GM23338 (cell line): ENCODE data around the gene KXD1. TPM values are rescaled to one million over a fixed set of nuclear protein-coding genes. Genes with fewer than 3 reads are reported as not detected.

Experiments
- ATAC-seq: fragments of 200-7000 bp; cut with Tn5 transposase; 3 replicates; pipeline ENCODE4 v1.9.1; 2020
- DNase-seq: peaks from one replicate; pipeline ENCODE4 v3.0.0-alpha.2; 2015; ENCODE audit warnings: low spot score
- H2AFZ ChIP-seq: fragments of 200-600 bp; sonication (generic); 2 replicates; pipeline ENCODE4 v1.8.0; 2016; ENCODE audit warnings: antibody characterized with exemption, mild to moderate bottlenecking, moderate library complexity
- H3F3A ChIP-seq: fragments of 200-600 bp; sonication (generic); replicated peaks from 2 replicates; pipeline ENCODE4 v1.8.0; 2017; ENCODE audit warnings: antibody characterized with exemption, mixed run types, low read depth
- H3K27ac ChIP-seq: fragments of 200-600 bp; sonication (generic); 2 replicates; pipeline ENCODE4 v1.6.1; 2016; ENCODE audit warnings: low read depth
- H3K27me3 ChIP-seq: fragments of 200-600 bp; sonication (generic); 2 replicates; pipeline ENCODE4 v1.8.0; 2016; ENCODE audit warnings: mild to moderate bottlenecking, mixed run types, moderate library complexity; ENCODE audit not compliant: insufficient read depth
- H3K36me3 ChIP-seq: fragments of 200-600 bp; sonication (generic); 2 replicates; pipeline ENCODE4 v1.8.0; 2016; ENCODE audit warnings: mild to moderate bottlenecking; ENCODE audit not compliant: insufficient read depth
- H3K4me1 ChIP-seq: fragments of 200-600 bp; sonication (generic); 2 replicates; pipeline ENCODE4 v1.8.0; 2016; ENCODE audit warnings: mild to moderate bottlenecking, moderate library complexity; ENCODE audit not compliant: insufficient read depth
- H3K4me2 ChIP-seq: fragments of 200-600 bp; sonication (generic); 2 replicates; pipeline ENCODE4 v1.7.1; 2017; ENCODE audit warnings: mixed run types
- H3K4me3 ChIP-seq: fragments of 200-600 bp; sonication (generic); 2 replicates; pipeline ENCODE4 v1.6.1; 2016; ENCODE audit warnings: mixed run types
- H3K79me2 ChIP-seq: fragments of 200-600 bp; sonication (generic); replicated peaks from 2 replicates; pipeline ENCODE4 v1.8.0; 2017; ENCODE audit warnings: mild to moderate bottlenecking; ENCODE audit not compliant: insufficient read depth
- H3K9me2 ChIP-seq: fragments of 200-600 bp; sonication (generic); 2 replicates; pipeline ENCODE4 v1.8.0; 2017; ENCODE audit not compliant: insufficient read depth
- H4K20me1 ChIP-seq: fragments of 200-600 bp; sonication (generic); replicated peaks from 2 replicates; pipeline ENCODE4 v1.8.0; 2017; ENCODE audit warnings: mild to moderate bottlenecking; ENCODE audit not compliant: insufficient read depth
- H3K27ac Mint-ChIP-seq: 2 replicates; pipeline ENCODE4 v1.8.0; 2020; ENCODE audit warnings: inconsistent platforms, mild to moderate bottlenecking, moderate library complexity, mixed read lengths
- H3K27me3 Mint-ChIP-seq: 3 replicates; pipeline ENCODE4 v1.8.0; 2022; ENCODE audit warnings: low read depth, mild to moderate bottlenecking, moderate library complexity, mixed read lengths, inconsistent platforms; ENCODE audit not compliant: insufficient read depth, poor library complexity
- H3K36me3 Mint-ChIP-seq: 3 replicates; pipeline ENCODE4 v1.8.0; 2021; ENCODE audit warnings: low read depth, mild to moderate bottlenecking, inconsistent platforms, moderate library complexity, mixed read lengths
- H3K4me1 Mint-ChIP-seq: 3 replicates; pipeline ENCODE4 v1.8.0; 2020; ENCODE audit warnings: mild to moderate bottlenecking, inconsistent platforms, mixed read lengths
- H3K4me3 Mint-ChIP-seq: 3 replicates; pipeline ENCODE4 v1.8.0; 2021; ENCODE audit warnings: moderate library complexity, mild to moderate bottlenecking, inconsistent platforms, mixed read lengths
- H3K9me3 Mint-ChIP-seq: 3 replicates; pipeline ENCODE4 v1.8.0; 2020; ENCODE audit warnings: moderate library complexity, mild to moderate bottlenecking, inconsistent platforms, mixed read lengths
- CTCF ChIP-seq, 2 experiments: fragments of 200-600 bp in 1 of 2; sonication (generic) in 1 of 2; conservative IDR thresholded peaks; 2 replicates each; pipeline versions ENCODE4 v1.5.1 to v1.6.1; 2016 to 2017; ENCODE audit warnings: antibody characterized with exemption in 2 of 2, low read depth in 2 of 2, mild to moderate bottlenecking in 2 of 2, moderate library complexity in 1 of 2
- NANOG ChIP-seq: IDR thresholded peaks from 2 replicates; pipeline ENCODE4 v1.6.1; 2016; ENCODE audit warnings: antibody characterized with exemption, borderline replicate concordance
- POLR2AphosphoS5 ChIP-seq: IDR thresholded peaks from 2 replicates; pipeline ENCODE4 v1.6.1; 2016; ENCODE audit warnings: antibody characterized with exemption, low read depth
- STAT1 ChIP-seq: IDR thresholded peaks from one replicate; pipeline ENCODE4 v1.6.1; 2016; ENCODE audit warnings: antibody characterized with exemption; ENCODE audit not compliant: unreplicated experiment
- ZNF331 ChIP-seq: fragments of 250-450 bp; sonication (Bioruptor Pico); IDR thresholded peaks from 2 replicates; pipeline ENCODE4 v1.5.0; 2020; ENCODE audit warnings: low read depth, mild to moderate bottlenecking, moderate library complexity
- ZNF462 ChIP-seq: fragments of 250-450 bp; sonication (Bioruptor Pico); IDR thresholded peaks from 2 replicates; pipeline ENCODE4 v1.5.0; 2020; ENCODE audit warnings: mild to moderate bottlenecking, moderate library complexity
- polyA plus RNA-seq: library from polyadenylated mRNA; unstranded; fragments of >200 nt; fragmentation: Nextera tagmentation; extraction: Ambion mirVana; gene quantifications from 2 replicates; pipeline ENCODE4 v1.2.1, GENCODE V29; 2016
- total RNA-seq: library from RNA; depleted of rRNA; stranded (reverse); fragments of >200 nt; shearing (Covaris generic); gene quantifications from 2 replicates; pipeline ENCODE4 v1.2.3, GENCODE V29; 2014

The KXD1 gene
- total and polyA plus RNA-seq, 2 experiments from 2014 or later = 108 to 164 TPM

GRCh38 chr19:18541258-18541991, 16.2 kb upstream of the KXD1 start (continued):
- TF ChIP-seq ZNF462 (no peak), STAT1 (no peak)

GRCh38 chr19:18541992-18542940, 15.4 kb upstream of the KXD1 start:
- H3K36me3 ChIP-seq = peaks cover 16% of the 10 kb centered on the region
- H2AFZ ChIP-seq = no peak overlapping the region
- no peaks in the 10 kb centered on the region for H3K9me2 ChIP-seq
- Mint-ChIP-seq H3K9me3 (no peaks in the 10 kb centered on the region; the same call in 1 of the 3 replicates), H3K36me3 (peaks cover 46% of the 10 kb centered on the region), H3K27me3 (peaks cover 6% of the 10 kb centered on the region), H3K4me1 (peaks cover 10% of the 10 kb centered on the region), H3K27ac (peak overlapping the region; percentile 74; the same call in 1 of the 2 replicates), H3K4me3 (peak overlapping the region; percentile 89)
- H3K4me1 ChIP-seq = no peaks in the 10 kb centered on the region
- no peaks in the 10 kb centered on the region for H3K27me3 ChIP-seq
- DNase-seq (peak; percentile 62), ATAC-seq (peak; percentile 22)
- peaks cover 23% of the 10 kb centered on the region for H3F3A ChIP-seq
- H3K4me2 ChIP-seq = peak overlapping the region; percentile 86
- H3K27ac ChIP-seq = 0 out of 2 replicates have a peak overlapping the region, but pooled peaks have one; percentile 26
- no peaks in the 10 kb centered on the region for H4K20me1 ChIP-seq
- H3K4me3 ChIP-seq = peak overlapping the region; percentile 66
- peaks cover 9% of the 10 kb centered on the region for H3K79me2 ChIP-seq
- TF ChIP-seq NANOG (no peak), POLR2AphosphoS5 (no peak), ZNF331 (CRISPR knock-in tag) (no peak), CTCF (conservative IDR thresholded peaks at IDR 0.05; ENCODE audit: low read depth in 2 of 2) (no peak)
